Measurements from ENCODE around the gene CDH4.

CDH4 gene

GRCh38 chr20:61604549-61604948 lies 352.5 kb downstream of the CDH4 start:
- DNase-seq (ENCODE audit: low read depth, low spot score), result no peak
- no peak overlapping the region for H3K27ac ChIP-seq

GRCh38 chr20:61605283-61605682 lies 353.2 kb downstream of the CDH4 start:
- DNase-seq (ENCODE audit: low read depth, low spot score), result no peak

GRCh38 chr20:61605862-61606557 lies 353.9 kb downstream of the CDH4 start:
- no peak for DNase-seq (ENCODE audit: low read depth, low spot score)

More at GRCh38 chr20:61605283-61605682, 353.2 kb downstream of the CDH4 start:
- H3K27ac ChIP-seq, result no peak overlapping the region

GRCh38 chr20:61608275-61609085 lies 356.4 kb downstream of the CDH4 start:
- no peak for DNase-seq (ENCODE audit: low read depth, low spot score)
- no peak overlapping the region for H3K27ac ChIP-seq

More at GRCh38 chr20:61605862-61606557, 353.9 kb downstream of the CDH4 start:
- H3K27ac ChIP-seq, result no peak overlapping the region

- no peak for DNase-seq (ENCODE audit: low read depth, low spot score)
- H3K27ac ChIP-seq, result no peak overlapping the region
Measured at GRCh38 chr20:61609461-61609860, 357.4 kb downstream of the CDH4 start.

- DNase-seq (ENCODE audit: low read depth, low spot score), result no peak
- H3K27ac ChIP-seq, result no peak overlapping the region
Measured at GRCh38 chr20:61611401-61612180, 359.5 kb downstream of the CDH4 start.

GRCh38 chr20:61613917-61614705 lies 362.1 kb downstream of the CDH4 start:
- no peak for DNase-seq (ENCODE audit: low read depth, low spot score)
- H3K27ac ChIP-seq, result no peak overlapping the region

GRCh38 chr20:61614706-61615100 lies 362.6 kb downstream of the CDH4 start:
- DNase-seq (ENCODE audit: low read depth, low spot score), result no peak

GRCh38 chr20:61615806-61616205 lies 363.7 kb downstream of the CDH4 start:
- no peak for DNase-seq (ENCODE audit: low read depth, low spot score)
- H3K27ac ChIP-seq, result no peak overlapping the region

More at GRCh38 chr20:61614706-61615100, 362.6 kb downstream of the CDH4 start:
- H3K27ac ChIP-seq, result no peak overlapping the region

GRCh38 chr20:61619751-61620150 lies 367.7 kb downstream of the CDH4 start:
- DNase-seq (ENCODE audit: low read depth, low spot score), result no peak

GRCh38 chr20:61620174-61620573 lies 368.1 kb downstream of the CDH4 start:
- H3K27ac ChIP-seq, result no peak overlapping the region
- DNase-seq (ENCODE audit: low read depth, low spot score), result no peak

More at GRCh38 chr20:61619751-61620150, 367.7 kb downstream of the CDH4 start:
- no peak overlapping the region for H3K27ac ChIP-seq

GRCh38 chr20:61621035-61621730 lies 369.1 kb downstream of the CDH4 start:
- no peak overlapping the region for H3K27ac ChIP-seq
- DNase-seq (ENCODE audit: low read depth, low spot score), result no peak

- no peak overlapping the region for H3K27ac ChIP-seq
- no peak for DNase-seq (ENCODE audit: low read depth, low spot score)
Measured at GRCh38 chr20:61621852-61622251, 369.8 kb downstream of the CDH4 start.

- no peak for DNase-seq (ENCODE audit: low read depth, low spot score)
- no peak overlapping the region for H3K27ac ChIP-seq
Measured at GRCh38 chr20:61623451-61623850, 371.4 kb downstream of the CDH4 start.

- no peak overlapping the region for H3K27ac ChIP-seq
- no peak for DNase-seq (ENCODE audit: low read depth, low spot score)
Measured at GRCh38 chr20:61625246-61625645, 373.2 kb downstream of the CDH4 start.

- no peak overlapping the region for H3K27ac ChIP-seq
- DNase-seq (ENCODE audit: low read depth, low spot score), result no peak
Measured at GRCh38 chr20:61626412-61626811, 374.4 kb downstream of the CDH4 start.

GRCh38 chr20:61627791-61628415 lies 375.8 kb downstream of the CDH4 start:
- no peak for DNase-seq (ENCODE audit: low read depth, low spot score)
- no peak overlapping the region for H3K27ac ChIP-seq

- no peak overlapping the region for H3K27ac ChIP-seq
- DNase-seq (ENCODE audit: low read depth, low spot score), result no peak
Measured at GRCh38 chr20:61628480-61628879, 376.4 kb downstream of the CDH4 start.
